CD8-positive, alpha-beta memory T cell (primary cell): Measurements from ENCODE around the gene CSNK1G1. TPM values are rescaled to one million over a fixed set of nuclear protein-coding genes. Genes with fewer than 3 reads are reported as not detected.

Experiments used
- CTCF ChIA-PET: fragments of 350-600 bp; sonication (Branson Sonifier 250); formaldehyde crosslinking; loops from one replicate; lab custom pipeline; 2021; ENCODE audit warnings: antibody characterized with exemption; lab: Charles Lee
- POLR2A ChIA-PET: fragments of 350-600 bp; sonication (Branson Sonifier 250); formaldehyde crosslinking; loops from one replicate; lab custom pipeline; 2021; ENCODE audit warnings: antibody characterized with exemption; lab: Charles Lee
- DNase-seq, 5 donors: peaks; one replicate each; pipeline versions ENCODE4 v3.0.0 to v3.0.0-alpha.2; 2020 to 2022; ENCODE audit warnings: mixed read lengths in 1 of 5
- H3K27ac ChIP-seq: one replicate; pipeline ENCODE4 v1.7.0; 2013; ENCODE audit warnings: low read depth, mild to moderate bottlenecking, low read length, moderate library complexity
- H3K27me3 ChIP-seq: 2 replicates; pipeline ENCODE4 v1.7.0; 2013; ENCODE audit warnings: low read length, mild to moderate bottlenecking; ENCODE audit not compliant: insufficient read depth, poor library complexity, severe bottlenecking
- H3K36me3 ChIP-seq: 2 replicates; pipeline ENCODE4 v1.7.0; 2013; ENCODE audit warnings: mild to moderate bottlenecking, low read length, moderate library complexity; ENCODE audit not compliant: insufficient read depth
- H3K4me1 ChIP-seq: 2 replicates; pipeline ENCODE4 v1.7.0; 2013; ENCODE audit warnings: mild to moderate bottlenecking, low read length, moderate library complexity; ENCODE audit not compliant: insufficient read depth
- H3K4me3 ChIP-seq: 2 replicates; pipeline ENCODE4 v1.7.0; 2013; ENCODE audit warnings: mild to moderate bottlenecking, low read length
- H3K9me3 ChIP-seq: 2 replicates; pipeline ENCODE4 v1.7.0; 2013; ENCODE audit warnings: mild to moderate bottlenecking, low read length
- H3K27ac Mint-ChIP-seq, 8 donors: one replicate each; pipeline ENCODE4 v1.8.0; 2020 to 2021; ENCODE audit warnings: mixed read lengths in 8 of 8, mild to moderate bottlenecking in 6 of 8, inconsistent platforms in 3 of 8, moderate library complexity in 3 of 8
- H3K27me3 Mint-ChIP-seq, 2 donors: one replicate each; pipeline ENCODE4 v1.8.0; 2020 to 2021; ENCODE audit warnings: mixed read lengths in 2 of 2, mild to moderate bottlenecking in 1 of 2, moderate library complexity in 1 of 2
- H3K36me3 Mint-ChIP-seq, 3 donors: one replicate each; pipeline ENCODE4 v1.8.0; 2020 to 2021; ENCODE audit warnings: mixed read lengths in 3 of 3, inconsistent platforms in 1 of 3, mild to moderate bottlenecking in 1 of 3
- H3K4me1 Mint-ChIP-seq, 3 donors: one replicate each; pipeline ENCODE4 v1.8.0; 2020 to 2021; ENCODE audit warnings: mixed read lengths in 3 of 3, inconsistent platforms in 1 of 3, mild to moderate bottlenecking in 1 of 3
- H3K4me3 Mint-ChIP-seq, 7 donors: one replicate each; pipeline ENCODE4 v1.8.0; 2020 to 2021; ENCODE audit warnings: mixed read lengths in 7 of 7, mild to moderate bottlenecking in 6 of 7, moderate library complexity in 4 of 7, inconsistent platforms in 2 of 7
- H3K9me3 Mint-ChIP-seq, 5 donors: one replicate each; pipeline ENCODE4 v1.8.0; 2020 to 2022; ENCODE audit warnings: mixed read lengths in 5 of 5, mild to moderate bottlenecking in 3 of 5, moderate library complexity in 2 of 5, inconsistent platforms in 1 of 5
- polyA plus RNA-seq: library from polyadenylated mRNA; unstranded; fragments of 300-500 nt; fragmentation: Illumina TruSeq; gene quantifications from one replicate; pipeline ENCODE4 v1.2.3, GENCODE V29; 2021
- total RNA-seq, 2 experiments: library from RNA; stranded (reverse); gene quantifications; one replicate each; pipeline ENCODE4 v1.2.3, GENCODE V29; 2021

The CSNK1G1 gene
- total and polyA plus RNA-seq, 3 experiments from 2014 or later: 15.5 to 27.0 (median 25.6) TPM

- peaks cover 37 to 48% (median 38%) of the 10 kb centered on the region in 3 donors for H3K4me1 Mint-ChIP-seq
- CTCF ChIA-PET: interaction anchor here (0.7 kb wide), 1 partner anchor 24 kb away, joined by 3 read pairs; no protein-coding TSS in a partner anchor
- peaks cover 55% of the 10 kb centered on the region for H3K36me3 ChIP-seq
- POLR2A ChIA-PET: no interaction called here
- H3K27me3 Mint-ChIP-seq: peaks cover 4 to 5% of the 10 kb centered on the region in 2 donors
- H3K9me3 ChIP-seq: no peaks in the 10 kb centered on the region
- H3K27me3 ChIP-seq: peaks cover 5% of the 10 kb centered on the region
- H3K4me3 ChIP-seq: no peak overlapping the region
- DNase-seq: no peak
- H3K9me3 Mint-ChIP-seq: no peaks in the 10 kb centered on the region
- no peak overlapping the region for H3K27ac ChIP-seq
- peaks cover 38% of the 10 kb centered on the region for H3K4me1 ChIP-seq
- peak overlapping the region in 2 of 7 donors; percentile 37 to 66 for H3K4me3 Mint-ChIP-seq
- H3K27ac Mint-ChIP-seq: peak overlapping the region in 4 of 8 donors; percentile 24 to 80 (median 38)
- peaks cover 12 to 69% (median 16%) of the 10 kb centered on the region in 3 donors for H3K36me3 Mint-ChIP-seq
Observed at GRCh38 chr15:64157599-64158125, 198.3 kb downstream of the CSNK1G1 start.

- peaks cover 9% of the 10 kb centered on the region for H3K27me3 ChIP-seq
- H3K27me3 Mint-ChIP-seq: peaks cover 4 to 8% of the 10 kb centered on the region in 2 donors
- H3K9me3 Mint-ChIP-seq: no peaks in the 10 kb centered on the region
- no peak overlapping the region for H3K27ac ChIP-seq
- peaks cover 55% of the 10 kb centered on the region for H3K36me3 ChIP-seq
- CTCF ChIA-PET: interaction anchor here (0.7 kb wide), 1 partner anchor 25 kb away, joined by 3 read pairs; no protein-coding TSS in a partner anchor
- H3K4me3 Mint-ChIP-seq: peak overlapping the region in 3 of 7 donors; percentile 13 to 79 (median 66)
- peak overlapping the region in 1 of 8 donors; percentile 54 for H3K27ac Mint-ChIP-seq
- H3K9me3 ChIP-seq: no peaks in the 10 kb centered on the region
- peaks cover 32 to 46% (median 34%) of the 10 kb centered on the region in 3 donors for H3K4me1 Mint-ChIP-seq
- peaks cover 12 to 63% (median 16%) of the 10 kb centered on the region in 3 donors for H3K36me3 Mint-ChIP-seq
- no peak overlapping the region for H3K4me3 ChIP-seq
- peaks cover 38% of the 10 kb centered on the region for H3K4me1 ChIP-seq
- no peak for DNase-seq
- POLR2A ChIA-PET: no interaction called here
Observed at GRCh38 chr15:64156652-64157331, 199.2 kb downstream of the CSNK1G1 start.

GRCh38 chr15:64155802-64156651 is 199.9 kb downstream of the CSNK1G1 start:
- H3K27me3 Mint-ChIP-seq: peaks cover 5 to 10% of the 10 kb centered on the region in 2 donors
- ChIA-PET CTCF (no interaction called here), POLR2A (no interaction called here)
- Histone ChIP-seq H3K27me3 (peaks cover 11% of the 10 kb centered on the region), H3K27ac (no peak overlapping the region), H3K4me1 (peaks cover 30% of the 10 kb centered on the region), H3K9me3 (no peaks in the 10 kb centered on the region), H3K36me3 (peaks cover 55% of the 10 kb centered on the region), H3K4me3 (no peak overlapping the region)
- H3K27ac Mint-ChIP-seq: peak overlapping the region in 2 of 8 donors; percentile 13 to 63
- no peak for DNase-seq
- H3K36me3 Mint-ChIP-seq: peaks cover 12 to 61% (median 16%) of the 10 kb centered on the region in 3 donors
- H3K4me1 Mint-ChIP-seq: peaks cover 30 to 47% (median 33%) of the 10 kb centered on the region in 3 donors
- H3K9me3 Mint-ChIP-seq: no peaks in the 10 kb centered on the region
- peak overlapping the region in 2 of 7 donors; percentile 1 to 23 for H3K4me3 Mint-ChIP-seq

GRCh38 chr15:64153480-64154367 is 202.2 kb downstream of the CSNK1G1 start:
- H3K4me3 Mint-ChIP-seq: peak overlapping the region; percentile 32 to 81 (median 75)
- Histone ChIP-seq H3K9me3 (no peaks in the 10 kb centered on the region), H3K27ac (no peak overlapping the region), H3K36me3 (peaks cover 39% of the 10 kb centered on the region), H3K27me3 (peaks cover 14% of the 10 kb centered on the region), H3K4me3 (no peak overlapping the region), H3K4me1 (peaks cover 15% of the 10 kb centered on the region)
- CTCF ChIA-PET: interaction anchor here (0.8 to 3.2 kb wide), 16 partner anchors 9 to 498 kb away, joined by 3 to 35 read pairs (median 4); partner anchors contain the start of genes CIAO2A, PPIB and SNX1
- DNase-seq: peak; percentile 79 to 90 (median 84)
- peaks cover 7 to 12% of the 10 kb centered on the region in 2 donors for H3K27me3 Mint-ChIP-seq
- H3K9me3 Mint-ChIP-seq: no peaks in the 10 kb centered on the region
- POLR2A ChIA-PET: interaction anchor here (0.6 to 3.9 kb wide), 5 partner anchors 9 to 544 kb away, joined by 3 to 20 read pairs (median 4); partner anchors contain the start of genes CIAO2A, PPIB and SNX1
- peaks cover 3 to 44% (median 9%) of the 10 kb centered on the region in 3 donors for H3K36me3 Mint-ChIP-seq
- H3K4me1 Mint-ChIP-seq: peaks cover 28 to 47% (median 30%) of the 10 kb centered on the region in 3 donors
- peak overlapping the region in 7 of 8 donors; percentile 20 to 94 (median 61) for H3K27ac Mint-ChIP-seq

DNA sequence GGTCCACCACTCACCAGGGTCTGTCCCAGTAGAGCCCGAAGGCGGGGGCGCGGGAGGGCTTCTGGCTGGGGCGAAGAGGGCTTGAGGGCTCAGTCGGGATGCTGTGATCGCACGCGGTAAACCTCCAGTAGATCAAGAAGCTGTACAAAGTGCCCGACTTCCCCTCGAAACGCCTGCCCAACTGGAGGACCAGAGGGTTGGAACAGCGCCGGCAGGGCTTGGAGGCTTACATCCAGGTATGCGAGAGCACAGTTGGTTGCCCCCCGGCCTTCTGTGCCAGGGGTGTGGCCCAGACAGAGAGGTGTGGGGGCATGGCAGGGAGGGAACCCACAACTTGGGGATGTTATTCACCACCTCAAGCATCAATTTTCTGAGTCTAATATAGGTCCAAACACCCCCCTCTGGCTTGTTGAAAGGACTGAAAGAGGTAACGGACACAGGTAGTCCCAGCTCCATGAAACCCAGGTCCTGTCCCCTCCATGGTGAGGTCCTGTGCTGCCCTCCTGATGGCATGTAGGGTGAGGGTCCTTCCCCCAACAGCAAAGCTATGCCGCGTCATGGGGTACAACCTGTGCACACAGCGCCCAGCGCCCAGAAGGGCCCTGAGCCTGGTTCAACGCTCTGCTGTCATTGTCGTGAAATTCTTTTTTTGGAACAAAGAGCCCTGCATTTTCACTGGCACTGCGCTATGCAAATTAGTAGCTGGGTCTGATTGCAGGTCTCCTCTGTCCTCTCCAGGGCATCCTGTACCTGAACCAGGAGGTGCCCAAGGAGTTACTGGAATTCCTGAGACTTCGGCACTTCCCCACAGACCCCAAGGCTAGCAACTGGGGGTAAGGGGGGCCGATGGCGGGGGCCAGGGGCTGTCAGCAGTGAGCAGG is 203.2 kb downstream of the CSNK1G1 start:
- H3K36me3 Mint-ChIP-seq: peaks cover 0 to 34% (median 0%) of the 10 kb centered on the region in 3 donors
- H3K9me3 Mint-ChIP-seq: no peaks in the 10 kb centered on the region
- peak in 1 of 5 donors; percentile 20 for DNase-seq
- peak overlapping the region; percentile 26 for H3K4me3 ChIP-seq
- peaks cover 29% of the 10 kb centered on the region for H3K36me3 ChIP-seq
- H3K27me3 ChIP-seq: peaks cover 14% of the 10 kb centered on the region
- peaks cover 20 to 38% (median 25%) of the 10 kb centered on the region in 3 donors for H3K4me1 Mint-ChIP-seq
- H3K27ac Mint-ChIP-seq: peak overlapping the region in 2 of 8 donors; percentile 38 to 47
- no peak overlapping the region for H3K27ac ChIP-seq
- ChIA-PET CTCF (interaction anchor here (0.8 to 3.2 kb wide), 16 partner anchors 8 to 666 kb away, joined by 3 to 35 read pairs (median 4); partner anchors contain the start of genes CIAO2A, PPIB and SNX1), POLR2A (interaction anchor here (0.6 to 3.9 kb wide), 5 partner anchors 8 to 543 kb away, joined by 3 to 20 read pairs (median 4); partner anchors contain the start of genes CIAO2A, PPIB and SNX1)
- peak overlapping the region in 6 of 7 donors; percentile 28 to 74 (median 63) for H3K4me3 Mint-ChIP-seq
- H3K9me3 ChIP-seq: no peaks in the 10 kb centered on the region
- peaks cover 13% of the 10 kb centered on the region for H3K4me1 ChIP-seq
- peaks cover 7 to 12% of the 10 kb centered on the region in 2 donors for H3K27me3 Mint-ChIP-seq

GRCh38 chr15:64151727-64152506 is 204.1 kb downstream of the CSNK1G1 start, which contains the start of gene SNX22:
Gene SNX22 (plus strand): TSS chr15:64151731. CDS start chr15:64151776, 45 bp downstream.
- peaks cover 14% of the 10 kb centered on the region for H3K27me3 ChIP-seq
- H3K27me3 Mint-ChIP-seq: peaks cover 7 to 12% of the 10 kb centered on the region in 2 donors
- H3K4me3 ChIP-seq: peak within 1 kb of the TSS; percentile 34
- ChIA-PET CTCF (interaction anchor here (1.3 to 3.2 kb wide), 5 partner anchors 7 to 665 kb away, joined by 3 to 35 read pairs (median 5); partner anchors contain the start of genes CIAO2A, PPIB and SNX1), POLR2A (interaction anchor here (3.9 kb wide), 1 partner anchor 11 kb away, joined by 20 read pairs; the partner anchor contains the start of gene PPIB)
- H3K36me3 ChIP-seq: peaks cover 21% of the 10 kb centered on the region
- peak within 1 kb of the TSS; percentile 54 to 81 (median 70) for H3K4me3 Mint-ChIP-seq
- peaks cover 19 to 34% (median 25%) of the 10 kb centered on the region in 3 donors for H3K4me1 Mint-ChIP-seq
- H3K9me3 ChIP-seq: no peaks in the 10 kb centered on the region
- H3K9me3 Mint-ChIP-seq: no peaks in the 10 kb centered on the region
- H3K27ac Mint-ChIP-seq: peak within 1 kb of the TSS in 2 of 8 donors; percentile 38 to 47
- DNase-seq: peak in 4 of 5 donors; percentile 22 to 40 (median 24)
- no peak within 1 kb of the TSS for H3K27ac ChIP-seq
- H3K36me3 Mint-ChIP-seq: peaks cover 0 to 26% (median 0%) of the 10 kb centered on the region in 3 donors
- peaks cover 13% of the 10 kb centered on the region for H3K4me1 ChIP-seq
